Colon (tissue), 2 donors: Measurements from ENCODE around the gene COL26A1.
"Not testable (repeated sequence)": the region's sequence is repeated elsewhere in the genome, so short reads cannot be mapped to it uniquely, and the experiment has no call there.

Experiments
- FAIRE-seq: peaks from 2 replicates; lab custom pipeline; 2012; peaks lifted over from hg19 to GRCh38; lab: Jason Lieb, UNC
- donor health status: control.
- donor health status: control.

The COL26A1 gene

DNA sequence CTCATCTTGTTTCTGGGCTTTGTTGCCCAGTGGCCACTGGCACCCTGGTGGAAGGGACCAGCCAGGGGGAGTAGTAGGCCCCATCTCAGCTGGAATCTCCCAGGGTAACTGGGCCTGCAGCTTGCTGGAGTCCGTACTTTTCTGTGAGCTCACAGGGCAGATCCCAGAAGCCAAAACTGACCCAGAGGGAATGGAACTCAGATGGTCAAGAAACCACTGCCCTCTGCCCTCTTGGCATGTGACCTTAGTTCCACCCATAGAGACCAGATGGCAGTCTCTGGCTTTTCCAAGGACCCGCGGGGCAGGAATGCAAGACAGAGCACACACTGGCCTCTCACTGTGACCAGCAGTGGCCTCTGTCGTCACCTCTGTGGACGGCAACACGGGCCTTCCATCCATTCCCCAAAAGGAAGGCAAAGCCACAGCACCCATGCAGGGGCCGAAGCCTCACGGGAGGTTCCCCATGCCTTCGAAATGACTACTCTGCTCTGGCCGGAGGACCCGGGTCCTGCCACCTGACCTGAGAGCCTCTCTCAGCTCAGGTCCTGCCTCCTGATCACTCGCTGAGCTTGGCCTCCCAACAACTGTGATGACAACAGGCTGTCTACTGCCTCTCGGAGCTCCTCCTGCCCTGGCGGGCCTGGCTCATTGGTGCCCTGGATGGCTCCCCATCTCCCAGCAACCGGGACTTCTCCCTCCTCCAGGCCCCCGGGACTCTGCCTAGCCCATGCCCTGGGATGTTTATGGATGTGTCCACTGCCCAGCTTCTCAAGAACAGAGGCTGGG lies 236.5 kb downstream of the COL26A1 start:
- FAIRE-seq, result no peak

DNA sequence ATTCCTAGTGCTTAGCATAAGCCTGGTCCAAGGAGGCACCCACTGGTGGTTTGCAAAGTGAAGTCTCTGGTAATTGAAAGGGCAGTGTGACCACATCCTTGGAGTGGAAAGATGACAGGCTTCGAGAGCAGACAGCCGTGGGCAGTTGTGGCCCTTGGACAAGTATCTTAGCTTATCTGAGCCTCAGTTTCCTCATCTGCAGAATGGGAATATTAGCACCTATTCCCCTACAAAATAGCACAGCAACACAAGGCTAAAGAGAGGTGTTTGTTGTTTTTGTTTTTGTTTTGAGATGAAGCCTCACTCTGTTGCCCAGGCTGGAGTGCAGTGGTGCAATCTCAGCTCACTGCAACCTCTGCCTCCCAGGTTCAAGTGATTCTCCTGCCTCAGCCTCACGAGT lies 237.1 kb downstream of the COL26A1 start:
- no peak for FAIRE-seq

DNA sequence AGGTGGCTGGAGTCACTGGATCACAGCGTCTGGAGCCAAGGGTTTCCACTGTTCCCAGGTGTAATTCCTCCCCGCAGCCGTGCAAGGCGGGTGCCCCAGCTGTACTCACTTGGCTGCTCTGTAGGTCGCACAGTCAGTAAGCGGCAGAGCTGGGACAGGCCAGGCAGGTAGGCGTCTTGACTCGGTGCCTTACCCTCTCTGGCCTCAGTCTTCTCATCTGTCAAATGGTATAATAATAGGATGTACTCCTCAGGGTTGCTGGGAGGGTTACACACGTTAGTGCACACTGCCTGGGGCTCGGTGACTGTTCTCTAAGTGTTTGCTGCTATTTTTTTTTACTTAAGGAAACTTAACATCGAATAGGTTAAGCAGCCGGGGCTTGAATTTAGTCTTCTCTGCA lies 239.4 kb downstream of the COL26A1 start:
- no peak for FAIRE-seq

DNA sequence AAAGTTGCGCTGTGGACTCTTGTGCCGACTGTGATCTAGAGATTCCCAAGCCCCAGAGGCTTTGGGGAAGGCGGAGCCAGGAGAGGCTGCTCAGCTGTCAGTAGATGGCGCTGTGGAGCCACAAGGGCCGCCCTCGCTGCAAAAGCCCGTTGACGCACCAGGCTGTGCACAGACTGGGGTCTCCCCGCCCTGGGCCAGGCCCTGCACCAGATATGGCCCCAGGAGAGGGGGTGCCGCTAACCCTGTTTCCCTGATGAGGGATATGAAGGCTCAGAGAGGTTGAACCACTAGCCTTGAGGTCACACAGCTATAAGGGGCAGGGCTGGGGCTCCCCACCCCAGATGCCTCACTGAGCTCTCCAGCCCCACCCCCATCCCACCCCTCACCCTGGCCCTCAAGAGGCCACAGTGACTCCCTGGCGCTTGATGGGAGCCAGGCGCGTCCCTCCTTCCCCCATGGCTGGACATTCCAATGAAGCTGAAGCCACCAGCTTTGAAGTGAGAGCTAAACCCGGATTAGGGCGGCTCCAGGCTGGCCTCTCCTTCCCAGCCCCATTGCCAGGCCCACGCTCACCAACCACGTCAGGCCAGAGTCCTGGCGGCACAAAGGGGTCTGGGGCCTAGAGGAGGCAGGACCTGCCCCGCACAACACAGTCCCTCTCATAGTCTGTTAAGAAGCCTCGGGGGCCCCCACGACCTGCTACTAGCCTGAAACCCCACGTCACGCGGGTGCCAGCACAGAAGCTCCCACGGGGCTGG lies 240.0 kb downstream of the COL26A1 start:
- FAIRE-seq, result no peak

DNA sequence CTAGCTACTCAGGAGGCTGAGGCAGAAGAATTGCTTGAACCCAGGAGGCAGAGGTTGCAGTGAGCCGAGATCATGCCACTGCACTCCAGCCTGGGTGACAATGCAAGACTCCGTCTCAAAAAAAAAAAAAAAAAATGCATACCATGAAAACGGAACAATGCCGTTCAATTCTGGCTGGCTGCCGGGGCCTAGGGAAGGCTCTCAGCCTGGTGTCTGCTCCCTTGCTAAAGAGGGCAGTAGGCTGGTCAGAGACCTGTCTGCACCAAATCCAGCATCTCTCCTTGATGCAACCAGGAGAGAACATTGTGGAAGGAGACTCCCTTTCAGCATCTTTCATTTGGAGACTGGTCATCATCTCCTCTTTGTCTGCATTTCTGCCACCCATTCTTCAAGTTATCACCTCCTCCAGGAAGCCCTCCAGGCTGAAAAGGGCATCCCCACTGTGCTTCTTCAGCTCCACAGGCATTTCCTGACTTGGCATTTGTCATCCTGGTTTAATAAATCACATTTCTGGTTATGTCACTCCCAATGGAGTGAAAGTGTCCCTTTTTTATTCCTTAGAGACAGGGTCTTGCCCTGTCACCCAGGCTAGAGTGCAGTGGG lies 241.8 kb downstream of the COL26A1 start:
- FAIRE-seq, result no peak

DNA sequence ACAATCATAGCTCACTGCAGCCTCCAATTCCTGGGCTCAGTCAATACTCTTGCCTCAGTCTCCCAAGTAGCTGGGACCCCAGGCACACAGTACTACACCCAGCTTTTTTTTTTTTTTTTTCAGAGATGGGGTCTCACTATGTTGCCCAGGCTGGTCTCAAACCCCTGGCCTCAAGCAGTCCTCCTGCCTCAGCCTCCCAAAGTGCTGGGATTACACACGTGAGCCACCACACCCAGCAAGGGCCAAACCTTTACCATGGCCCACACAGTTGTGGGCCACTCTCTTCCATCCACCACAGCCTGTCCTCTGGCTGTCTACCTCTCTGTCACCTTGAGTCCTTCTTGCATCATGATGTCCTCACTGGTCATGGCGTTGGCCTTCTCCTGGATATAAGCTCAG lies 242.3 kb downstream of the COL26A1 start:
- not testable (repeated sequence) for FAIRE-seq

DNA sequence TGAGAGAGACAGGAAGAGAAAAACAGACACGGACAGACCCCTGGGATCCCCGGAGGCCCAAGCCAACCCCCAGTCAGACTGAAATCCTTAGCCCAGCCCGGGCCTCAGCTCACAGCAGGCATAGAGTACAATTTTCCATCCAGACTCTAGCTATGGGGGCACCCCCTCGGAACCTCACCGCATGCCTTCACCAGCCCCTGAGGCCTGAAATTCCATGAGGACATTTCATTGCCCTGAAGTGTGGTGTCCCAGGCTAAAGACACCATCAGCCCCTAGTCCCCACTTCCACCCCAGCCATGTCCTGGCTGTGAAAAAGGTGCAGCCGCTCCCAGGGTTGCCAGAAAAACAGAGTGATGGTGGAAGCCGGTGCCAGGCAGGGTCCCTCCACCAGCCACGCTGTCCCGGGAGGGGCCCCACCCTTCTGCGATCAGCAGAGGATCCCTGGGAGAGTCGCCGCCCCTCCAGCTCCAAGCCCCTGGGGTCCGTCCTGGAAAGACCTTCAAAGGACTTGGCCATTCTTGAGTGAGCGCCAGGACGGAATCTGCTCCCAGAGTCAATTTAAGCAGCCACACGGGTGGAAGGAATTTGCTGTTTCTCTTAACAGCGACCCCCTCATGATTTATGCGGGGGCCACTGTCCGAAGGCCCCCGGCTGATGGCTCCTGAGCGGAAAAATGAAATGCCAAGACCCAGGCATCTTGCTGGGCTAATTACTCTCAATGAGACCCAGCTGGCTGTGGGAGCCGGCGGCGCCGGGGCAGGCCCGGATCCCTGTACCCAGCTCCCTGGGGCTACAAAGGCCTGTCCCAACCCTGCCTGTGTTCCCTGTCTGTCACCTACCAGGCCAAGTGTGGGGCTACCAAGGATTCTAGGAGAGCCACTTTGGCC lies 243.2 kb downstream of the COL26A1 start:
- FAIRE-seq, result no peak

DNA sequence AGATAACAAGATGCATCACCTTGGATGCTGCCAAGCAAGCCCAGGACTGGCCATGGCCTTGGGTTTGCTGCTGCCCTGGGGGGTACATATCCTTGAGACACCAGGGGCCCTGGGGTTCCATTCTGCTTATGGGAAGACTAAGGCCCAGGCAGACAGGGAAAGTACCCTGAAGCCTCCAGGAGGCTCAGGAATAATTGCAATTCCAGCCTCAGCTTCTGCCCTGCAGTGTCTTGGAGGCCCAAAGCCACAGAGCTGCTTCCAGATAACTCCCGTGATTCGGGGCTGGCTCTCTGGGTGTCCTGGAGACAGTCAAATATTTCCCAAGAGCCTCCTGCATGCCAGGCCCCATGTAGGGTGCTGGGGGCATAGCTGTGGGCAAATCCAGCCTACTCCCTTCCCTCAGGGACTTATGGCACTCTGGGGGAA lies 243.8 kb downstream of the COL26A1 start:
- no peak for FAIRE-seq
